ENCODE data around the gene FAF1.

FAF1 gene

DNA sequence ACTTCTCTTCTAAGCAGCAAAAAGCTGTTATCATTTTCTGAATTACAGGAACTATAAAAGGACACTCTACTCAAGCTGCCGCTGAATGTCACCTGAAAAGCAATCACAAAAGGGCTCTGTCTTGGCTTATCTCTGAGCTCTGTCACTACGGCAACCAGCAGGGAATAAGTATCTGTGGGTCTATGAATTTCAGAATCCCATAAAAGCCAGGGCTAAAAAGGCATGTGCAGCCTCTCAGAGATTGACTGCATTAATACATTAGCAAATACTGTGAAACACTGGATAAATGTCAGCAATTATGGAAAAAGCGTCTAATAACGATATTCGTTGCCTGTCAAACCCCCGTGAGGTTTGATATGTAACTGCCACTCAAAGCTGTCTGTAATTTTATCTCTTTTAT is 326.6 kb downstream of the FAF1 start:
- DNase-seq (ENCODE audit: low spot score), result no peak

DNA sequence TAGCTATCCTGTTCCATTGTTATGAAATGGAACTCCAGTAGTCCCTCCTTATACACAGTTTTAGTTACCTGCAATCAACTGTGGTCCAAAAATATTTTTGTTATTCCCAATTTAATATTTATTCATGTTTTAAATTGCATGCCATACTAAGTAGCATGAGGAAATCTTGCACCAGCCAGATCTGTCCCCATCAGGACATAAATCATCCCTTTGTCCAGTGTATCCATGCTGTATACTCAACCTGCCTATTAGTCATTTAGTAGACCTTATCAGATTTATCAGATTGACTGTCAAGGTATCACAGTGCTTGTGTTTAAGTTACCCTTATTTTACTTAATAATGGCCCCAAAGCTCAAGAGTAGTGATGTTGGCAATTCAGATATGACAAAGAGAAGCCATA is 328.9 kb downstream of the FAF1 start:
- DNase-seq (ENCODE audit: low spot score), result no peak

DNA sequence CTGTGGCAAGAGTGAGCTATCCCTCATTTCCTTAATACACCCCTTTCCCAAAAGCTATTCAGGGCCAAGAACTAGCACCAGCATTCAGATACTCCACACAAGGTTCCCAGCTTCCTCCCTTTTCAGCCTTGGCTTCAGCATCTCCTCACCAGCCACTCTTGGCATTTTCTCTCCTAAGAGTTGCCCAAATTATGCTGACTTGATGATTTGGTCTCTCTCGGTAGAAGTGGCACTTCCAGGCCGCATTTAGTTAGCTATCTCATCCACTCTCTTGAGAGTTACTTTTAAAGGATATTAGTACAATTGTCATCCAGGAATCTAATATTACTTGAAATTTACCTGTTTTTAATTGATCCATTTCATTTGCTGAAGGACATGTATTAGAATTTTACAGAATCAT is 337.8 kb downstream of the FAF1 start:
- DNase-seq (ENCODE audit: low spot score), result no peak

DNA sequence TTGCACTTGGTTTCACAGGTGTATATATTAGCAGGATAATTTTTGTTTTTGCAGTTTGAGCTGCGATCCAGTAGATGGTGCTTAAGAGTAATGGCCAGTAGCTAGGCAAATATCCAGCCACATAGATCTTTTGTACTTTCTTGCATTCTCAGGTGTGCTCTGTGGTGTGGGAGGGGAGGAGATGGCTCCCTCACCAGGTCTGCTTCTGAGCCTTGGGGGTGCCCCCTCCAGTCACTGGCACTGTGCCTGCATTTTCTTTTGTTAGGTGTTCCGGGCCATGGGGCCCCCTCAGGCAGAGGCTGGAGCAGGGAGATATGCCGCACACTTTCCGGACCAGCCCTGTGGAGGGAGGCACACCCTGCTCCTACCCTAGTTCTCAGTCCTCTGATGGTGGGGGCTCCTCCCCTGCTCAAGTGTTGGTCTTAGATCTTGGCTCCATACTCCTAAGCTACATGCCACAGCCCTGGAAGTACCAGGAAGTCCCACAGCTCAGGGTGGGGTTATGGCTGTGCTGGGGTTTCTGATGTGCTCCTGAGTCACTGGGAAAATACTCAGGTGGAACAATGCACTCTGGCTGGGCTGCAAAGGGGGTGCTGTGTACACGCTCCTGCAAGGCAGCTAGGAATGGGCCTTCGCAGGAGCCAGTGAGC is 339.3 kb downstream of the FAF1 start:
- DNase-seq (ENCODE audit: low spot score), result peak; percentile 15

DNA sequence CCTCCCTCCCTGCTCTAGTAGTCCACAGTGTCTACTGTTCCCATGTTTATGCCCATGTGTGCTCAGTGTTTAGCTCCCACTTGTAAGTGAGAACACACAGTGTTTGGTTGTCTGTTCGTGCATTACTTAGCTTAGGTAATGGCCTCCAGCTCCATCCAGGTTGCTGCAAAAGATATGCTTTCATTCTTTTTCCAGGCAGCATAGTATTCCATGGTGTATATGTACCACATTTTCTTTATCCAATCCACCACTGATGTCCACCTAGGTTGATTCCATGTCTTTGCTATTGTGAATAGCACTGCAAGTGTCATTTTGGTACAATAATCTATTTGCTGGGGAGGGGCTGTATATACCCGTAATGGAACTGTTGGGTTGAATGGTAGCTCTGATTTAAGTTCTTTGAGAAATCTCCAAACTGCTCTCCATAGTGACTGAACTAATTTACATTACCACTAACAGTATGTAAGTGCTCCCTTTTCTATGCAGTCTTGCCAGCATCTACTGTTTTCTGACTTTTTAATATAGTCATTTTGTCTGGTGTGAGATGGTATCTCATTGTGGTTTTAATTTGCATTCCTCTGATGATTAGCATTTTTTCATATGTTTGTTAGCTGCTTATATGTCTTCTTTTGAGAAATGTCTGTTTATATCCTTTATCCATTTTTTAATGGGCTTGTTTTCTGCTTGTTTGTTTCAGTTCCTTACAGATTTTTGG is 344.9 kb downstream of the FAF1 start:
- no peak for DNase-seq (ENCODE audit: low spot score)

DNA sequence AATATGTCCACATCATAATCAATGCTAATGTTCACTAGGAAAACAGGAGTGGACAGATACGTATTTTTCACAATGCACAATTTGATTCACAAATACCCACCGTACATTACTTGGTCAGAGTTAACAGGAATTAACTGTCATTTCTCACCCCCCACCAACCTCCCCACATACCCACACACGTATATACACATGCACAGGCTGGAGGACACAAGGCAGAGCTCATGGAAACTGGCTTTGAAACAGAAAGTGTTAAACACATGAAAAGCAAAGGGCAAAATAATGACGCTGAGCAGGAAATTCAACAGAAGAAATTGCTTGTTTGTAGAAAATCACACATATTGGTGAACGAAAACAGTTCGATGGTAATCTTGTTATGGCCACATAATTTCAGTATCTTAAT is 348.4 kb downstream of the FAF1 start:
- no peak for DNase-seq (ENCODE audit: low spot score)

DNA sequence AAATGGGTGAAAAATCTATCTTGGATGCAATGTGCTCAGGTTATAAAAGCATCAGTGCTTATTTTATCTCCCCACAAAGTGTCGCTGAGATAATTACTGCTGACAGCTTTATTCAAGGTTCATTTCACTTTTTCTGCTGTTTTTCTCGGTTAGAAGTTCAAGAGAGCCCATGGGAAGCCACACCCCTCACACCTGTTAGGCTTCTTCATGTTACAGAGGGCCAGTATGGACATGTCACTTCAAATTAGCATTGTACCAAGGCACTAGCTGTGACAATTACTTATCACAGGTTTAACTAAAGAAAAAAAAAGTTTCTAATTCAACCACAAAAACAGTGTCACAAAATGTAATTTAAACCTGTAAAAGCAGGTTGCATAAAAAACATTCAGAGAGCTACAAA is 349.5 kb downstream of the FAF1 start:
- no peak for DNase-seq (ENCODE audit: low spot score)

DNA sequence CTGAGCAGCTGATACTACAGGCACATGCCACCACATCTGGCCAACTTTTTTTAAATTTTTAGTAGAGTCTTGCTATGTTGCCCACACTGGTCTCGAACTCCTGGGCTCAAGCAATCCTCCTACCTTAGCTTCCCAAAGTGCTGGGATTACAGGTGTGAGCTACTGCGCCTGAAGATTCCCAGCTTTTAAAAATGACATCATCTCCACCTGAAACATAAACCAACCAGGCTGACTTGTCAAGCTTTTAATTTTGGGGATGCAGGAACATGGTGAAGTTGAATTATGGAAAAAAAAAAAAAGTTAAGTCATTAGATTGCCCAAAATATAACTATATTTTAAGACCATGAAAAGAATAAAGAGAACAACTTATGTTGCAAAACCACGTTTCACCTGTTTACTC is 350.6 kb downstream of the FAF1 start:
- DNase-seq (ENCODE audit: low spot score), result no peak

DNA sequence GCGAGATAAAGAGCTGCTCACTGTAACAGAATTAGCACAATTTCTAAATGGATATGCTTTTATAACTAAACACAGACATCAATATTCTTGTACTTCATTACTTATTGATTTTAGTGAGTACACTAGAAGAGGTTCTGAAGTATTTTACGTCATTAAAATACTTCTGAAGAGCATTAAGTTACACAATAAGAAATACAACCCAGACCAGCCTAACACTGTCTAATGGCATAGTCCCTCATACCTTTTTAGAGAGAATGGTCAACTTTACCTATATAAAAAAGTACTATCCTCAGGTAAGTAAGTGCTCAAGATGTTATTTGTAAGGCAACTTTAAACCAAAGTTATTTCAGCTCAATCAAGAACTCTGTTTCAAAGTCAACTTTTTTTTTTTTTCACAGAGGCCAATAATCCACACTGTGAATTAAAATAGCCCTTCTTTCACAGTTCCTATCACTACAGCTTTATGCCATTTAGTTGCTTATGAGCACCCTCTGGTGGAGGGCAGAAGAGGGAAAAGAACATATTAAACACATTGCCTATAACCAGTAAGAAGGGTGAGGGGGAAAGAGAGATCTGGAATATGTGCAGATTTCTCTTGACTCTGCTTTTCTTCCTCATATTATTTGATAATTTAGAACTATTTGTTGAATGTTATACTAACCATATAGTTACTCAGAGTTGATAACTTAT is 354.7 kb downstream of the FAF1 start:
- peak; percentile 20 for DNase-seq (ENCODE audit: low spot score)

DNA sequence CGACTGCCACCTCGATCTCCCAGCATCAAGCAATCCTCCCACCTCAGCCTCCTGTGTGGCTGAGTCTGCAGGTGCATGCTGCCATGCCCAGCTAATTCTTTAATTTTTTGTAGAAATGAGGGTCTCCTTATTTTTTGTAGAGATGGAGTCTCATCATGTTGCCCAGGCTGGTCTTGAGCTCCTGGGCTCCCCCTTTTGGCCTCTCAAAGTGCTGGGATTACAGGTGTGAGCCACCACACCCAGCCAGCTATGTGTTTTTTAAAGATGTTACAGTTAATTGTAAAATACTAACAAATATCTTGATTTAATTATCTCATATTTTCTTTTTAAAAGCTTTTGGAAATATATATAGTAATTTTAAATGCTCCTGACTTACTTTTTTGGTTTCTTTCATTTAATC is 355.5 kb downstream of the FAF1 start:
- no peak for DNase-seq (ENCODE audit: low spot score)

DNA sequence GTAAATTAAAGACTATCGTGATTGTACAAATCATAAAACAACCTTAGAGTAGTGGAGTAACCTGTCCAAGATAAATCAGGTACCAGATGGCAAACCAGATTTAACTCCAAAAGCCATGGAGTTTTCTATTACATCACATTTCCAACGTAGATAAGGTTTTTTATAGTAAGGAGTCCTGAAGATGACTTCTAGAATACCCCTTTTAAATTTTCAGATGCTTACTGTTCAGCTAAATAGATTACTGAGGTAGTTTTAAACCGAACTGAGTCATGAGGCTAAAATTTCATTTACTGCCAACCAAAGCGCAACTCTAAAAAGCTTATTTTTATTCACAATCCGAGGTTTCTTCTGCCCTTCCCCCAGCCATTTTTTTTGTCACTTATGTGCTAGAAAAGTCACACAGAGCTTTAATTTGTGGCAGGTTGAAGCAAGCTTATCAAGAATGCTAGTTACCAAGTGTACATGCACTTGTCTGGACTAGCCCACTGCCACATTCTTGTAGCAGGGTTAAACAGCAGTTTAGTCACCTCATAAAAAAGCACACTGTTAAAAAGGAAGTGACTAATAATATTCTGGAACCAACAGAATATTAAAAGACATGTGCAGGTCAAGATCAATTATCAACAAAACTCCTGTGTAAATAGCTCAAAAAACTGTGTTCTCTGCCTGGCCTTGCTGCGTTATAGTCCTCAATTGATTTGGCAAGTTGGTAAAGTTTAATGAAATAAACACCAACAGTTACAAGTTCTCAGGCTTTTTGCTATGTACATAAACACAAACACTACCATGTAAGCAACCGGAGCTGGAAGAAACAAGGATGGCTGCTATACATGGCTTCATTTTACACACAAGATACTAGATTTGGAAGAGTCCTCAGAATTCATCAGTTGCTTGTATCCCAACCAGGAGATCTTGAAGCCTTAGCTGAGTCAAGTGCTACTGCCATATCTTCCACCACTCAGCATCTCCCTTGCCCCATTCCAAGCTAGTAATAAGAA is 356.5 kb downstream of the FAF1 start:
- DNase-seq (ENCODE audit: low spot score), result peak; percentile 22

DNA sequence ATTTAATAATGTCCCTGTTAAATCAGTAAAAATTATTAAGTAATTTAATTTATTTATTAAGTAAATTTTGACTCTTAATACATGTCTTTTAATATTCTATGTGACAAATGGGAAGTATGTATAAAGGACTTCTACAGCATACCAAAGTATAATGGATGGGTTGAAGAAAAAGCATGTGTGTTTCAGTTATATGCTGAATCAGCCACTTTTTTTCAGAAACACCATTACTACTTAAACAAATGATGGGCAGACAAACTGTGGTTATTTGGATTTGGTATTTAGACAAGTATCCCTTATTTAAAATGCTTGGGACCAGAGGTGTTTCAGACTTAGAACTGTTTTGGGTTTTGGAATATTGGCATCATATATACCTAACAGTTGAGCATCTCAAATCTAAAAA is 360.5 kb downstream of the FAF1 start:
- DNase-seq (ENCODE audit: low spot score), result no peak

DNA sequence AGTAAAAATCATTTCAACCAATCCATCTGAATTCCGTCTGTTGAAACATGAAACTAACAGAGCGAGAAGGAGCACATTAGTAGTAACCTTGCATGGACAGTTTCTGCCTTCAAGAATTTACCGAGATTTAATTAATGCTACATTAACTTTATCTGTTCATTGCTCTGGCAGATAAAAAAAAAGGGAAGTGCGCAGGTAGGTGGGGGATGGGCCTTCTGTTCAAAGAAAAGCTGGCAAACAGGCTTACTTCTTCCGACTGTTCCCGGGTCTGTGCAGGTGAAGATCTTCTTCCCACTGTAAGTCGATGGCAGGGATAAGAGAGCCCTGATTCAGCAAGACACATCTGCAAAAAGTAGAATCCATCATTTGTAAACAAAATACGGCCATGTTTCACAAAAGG is 364.2 kb downstream of the FAF1 start:
- DNase-seq (ENCODE audit: low spot score), result no peak

DNA sequence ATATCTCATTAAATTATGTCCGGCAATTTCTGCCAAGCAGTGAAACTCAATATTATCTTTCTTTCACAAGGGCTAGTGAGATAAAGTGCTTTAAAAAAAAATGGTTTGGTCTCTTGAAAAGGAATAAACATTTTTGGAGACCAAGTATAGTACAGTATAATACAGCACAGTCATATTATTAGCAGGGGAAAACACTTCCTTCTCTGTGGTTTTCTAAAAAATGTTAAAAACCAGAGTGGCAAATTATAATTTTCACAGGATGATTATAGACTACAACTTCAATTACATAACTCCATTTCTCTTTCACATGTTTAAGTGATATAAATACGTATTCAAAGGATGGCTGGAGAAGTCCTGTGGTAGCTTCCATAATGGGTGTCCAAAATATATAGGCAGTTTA is 366.6 kb downstream of the FAF1 start:
- DNase-seq (ENCODE audit: low spot score), result no peak

DNA sequence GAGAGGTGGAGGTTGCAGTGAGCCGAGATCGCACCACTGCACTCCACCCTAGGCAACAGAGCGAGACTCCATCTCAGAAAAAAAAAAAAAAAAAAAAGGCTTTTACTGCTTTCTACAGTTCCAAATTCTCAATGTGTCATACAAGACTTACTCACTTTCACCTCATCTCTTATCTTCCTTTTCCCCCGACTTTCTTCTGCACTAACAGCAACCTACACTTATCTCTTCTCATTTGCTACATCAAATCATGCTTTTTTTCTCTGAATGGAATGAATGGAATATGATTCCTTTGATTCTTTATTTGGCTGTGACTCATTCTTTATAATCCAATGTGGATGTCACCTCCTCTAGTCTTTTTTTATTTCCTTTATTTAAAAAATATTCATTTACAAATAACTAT is 368.5 kb downstream of the FAF1 start:
- no peak for DNase-seq (ENCODE audit: low spot score)

DNA sequence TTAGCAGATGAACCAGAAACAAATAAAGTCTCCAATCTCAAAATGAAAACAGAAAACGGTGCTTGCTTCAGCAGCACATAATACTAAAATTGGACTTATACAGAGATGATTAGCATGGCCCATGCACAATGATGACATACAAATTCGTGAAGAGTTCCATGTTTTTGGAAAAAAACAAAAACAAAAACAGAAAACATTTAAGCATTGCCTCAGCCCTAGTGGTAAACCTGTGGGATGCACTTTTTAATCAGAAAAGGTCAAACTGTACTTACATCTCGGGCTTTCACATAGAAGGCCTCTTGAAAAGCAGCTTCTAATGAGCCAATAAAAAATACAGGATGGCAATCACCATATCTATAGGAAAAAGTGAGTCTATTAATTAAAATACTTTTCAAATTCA is 377.7 kb downstream of the FAF1 start:
- no peak for DNase-seq (ENCODE audit: low spot score)

DNA sequence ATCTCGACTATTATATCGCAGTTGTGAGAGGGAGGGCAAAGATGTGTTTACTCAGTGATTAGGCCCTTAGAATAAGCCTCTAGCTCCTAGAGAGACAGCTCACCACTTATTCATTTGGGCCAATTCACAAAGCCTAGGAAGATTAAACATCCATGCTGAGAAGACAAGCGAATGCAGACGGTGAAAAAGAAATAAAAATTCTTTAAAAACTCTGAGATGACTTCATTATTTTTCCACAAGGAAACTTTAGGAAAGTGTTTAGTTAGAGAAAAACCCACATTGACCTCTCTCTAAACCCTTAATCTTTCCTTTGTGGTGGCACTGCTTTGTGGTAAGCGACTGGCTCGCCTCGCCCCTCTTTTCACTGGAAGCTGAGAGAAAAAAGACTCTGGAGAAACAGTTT is 390.0 kb downstream of the FAF1 start:
- peak; percentile 11 for DNase-seq (ENCODE audit: low spot score)

DNA sequence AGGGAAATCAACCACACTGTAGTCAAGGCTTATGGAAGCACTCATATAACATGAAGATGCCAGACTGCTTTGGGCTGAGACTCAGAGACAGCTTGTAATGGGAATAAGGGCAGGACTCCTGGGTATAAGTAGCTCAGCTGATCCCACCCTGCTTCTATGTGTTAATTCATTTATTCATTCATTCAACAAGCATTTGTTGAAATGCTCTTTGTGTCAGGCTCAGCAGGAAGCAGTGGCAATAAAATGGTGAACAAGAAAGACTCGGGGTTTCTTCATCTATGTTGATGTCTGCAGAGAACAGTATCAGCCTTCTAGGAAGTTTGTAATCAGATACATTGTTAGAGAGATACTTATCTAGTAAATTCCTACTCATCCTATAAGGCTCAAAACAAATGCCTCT is 391.3 kb downstream of the FAF1 start:
- DNase-seq (ENCODE audit: low spot score), result no peak

DNA sequence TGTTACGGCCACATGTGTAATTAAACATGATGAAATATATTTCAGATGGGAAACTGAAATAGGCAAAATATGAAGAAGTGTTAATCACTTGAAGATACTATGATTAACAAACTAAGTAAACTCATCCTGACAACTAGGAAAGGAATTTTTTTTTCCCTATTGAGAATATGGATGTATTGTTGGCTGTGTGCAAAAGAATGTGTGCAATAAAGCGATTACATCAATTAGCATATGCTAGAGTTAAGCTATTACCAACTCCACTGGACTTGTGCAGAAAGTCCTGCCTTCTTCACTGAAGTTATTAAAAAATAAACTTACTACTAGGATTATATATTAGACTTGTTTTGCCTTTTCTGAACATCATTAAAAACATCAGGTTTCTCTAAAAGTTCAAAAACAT is 393.7 kb downstream of the FAF1 start:
- DNase-seq (ENCODE audit: low spot score), result no peak

DNA sequence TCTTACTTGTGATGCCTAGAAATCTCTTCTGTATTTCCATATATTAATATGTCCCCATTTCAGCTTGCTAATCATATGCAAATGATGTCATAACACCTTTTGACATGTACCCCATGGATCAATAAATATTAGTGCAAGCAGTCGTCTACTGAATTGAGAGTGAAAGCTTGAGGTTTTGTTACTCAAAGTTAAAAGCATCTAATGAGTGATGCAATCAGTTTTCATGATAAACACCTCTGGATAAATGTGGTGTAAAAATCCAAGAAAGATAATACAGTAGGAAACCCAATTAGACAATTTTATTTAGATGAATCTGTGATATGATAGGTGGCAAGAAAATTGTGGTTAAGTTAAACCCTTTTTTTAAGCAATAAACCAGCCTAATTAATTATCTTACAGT is 395.6 kb downstream of the FAF1 start:
- no peak for DNase-seq (ENCODE audit: low spot score)

DNA sequence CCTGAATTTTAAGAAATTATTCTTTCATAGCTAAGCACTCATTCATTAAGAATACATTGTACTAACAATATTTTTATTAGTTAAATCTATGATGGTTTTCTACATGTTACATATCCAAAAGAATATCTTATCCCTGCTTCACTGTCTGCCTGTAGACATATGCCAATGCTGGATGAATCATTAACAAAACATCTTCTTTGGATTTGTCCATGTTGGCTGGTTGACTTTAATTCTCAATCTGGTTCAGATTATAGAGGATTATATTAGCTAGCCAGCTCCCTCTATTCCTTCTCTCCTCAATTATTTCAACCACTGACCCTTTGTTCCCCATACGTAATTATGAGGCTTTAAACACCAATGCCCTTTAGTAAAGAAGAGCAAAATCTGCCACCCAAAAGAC is 398.0 kb downstream of the FAF1 start:
- no peak for DNase-seq (ENCODE audit: low spot score)

DNA sequence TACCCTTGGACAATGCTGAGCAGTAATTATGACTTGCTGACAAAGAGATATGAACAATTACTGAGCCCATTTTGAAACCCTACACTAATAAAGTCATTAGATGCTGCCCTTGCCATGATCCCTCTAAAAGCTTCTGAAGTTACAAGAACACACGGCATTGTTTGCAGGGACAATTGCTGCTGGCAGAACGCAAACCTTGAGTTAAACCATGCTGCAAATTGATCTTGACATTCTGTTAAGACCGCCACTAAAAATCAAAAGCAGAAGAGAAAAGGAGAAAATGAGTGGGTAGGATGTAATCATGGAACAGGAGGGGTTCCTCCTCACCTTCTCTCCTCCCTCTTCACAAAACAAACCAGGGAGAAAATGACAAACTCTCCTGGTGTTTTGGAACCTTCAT is 400.6 kb downstream of the FAF1 start:
- no peak for DNase-seq (ENCODE audit: low spot score)
